ENCODE data around the gene MMP11.
"Not testable (repeated sequence)": the region's sequence is repeated elsewhere in the genome, so short reads cannot be mapped to it uniquely, and the experiment has no call there.

- TF ChIP-seq CTCF (IDR thresholded peaks at IDR 0.05; ENCODE audit: low read depth, low read length, poor library complexity, severe bottlenecking); EZH2phosphoT487 (IDR thresholded peaks at IDR 0.05; ENCODE audit: borderline replicate concordance, low read length): not testable (repeated sequence)
These were observed 44.5 kb upstream of the MMP11 start for GRCh38 chr22:23728108-23728507.
